Testis (tissue), 2 donors: ENCODE data around the gene APOD.
"Not testable (repeated sequence)": the region's sequence is repeated elsewhere in the genome, so short reads cannot be mapped to it uniquely, and the experiment has no call there.

ENCODE experiments used
- POLR2A ChIP-seq: fragments of 450-650 bp; IDR thresholded peaks from one replicate; pipeline ENCODE4 v1.6.1; 2017; ENCODE audit warnings: antibody characterized with exemption, mild to moderate bottlenecking, moderate library complexity
- TF ChIP-seq, protein P1 (sequence below), 3 experiments: fragments of 450-650 bp in 2 of 3; fragments of 200-600 bp in 1 of 3; sonication (generic) in 1 of 3; IDR thresholded peaks; one replicate each; pipeline ENCODE4 v1.5.1; 2016 to 2019; ENCODE audit warnings: antibody characterized with exemption in 3 of 3, mild to moderate bottlenecking in 2 of 3, moderate library complexity in 1 of 3

- not testable (repeated sequence) for TF ChIP-seq POLR2A
- TF ChIP-seq, protein P1, sequence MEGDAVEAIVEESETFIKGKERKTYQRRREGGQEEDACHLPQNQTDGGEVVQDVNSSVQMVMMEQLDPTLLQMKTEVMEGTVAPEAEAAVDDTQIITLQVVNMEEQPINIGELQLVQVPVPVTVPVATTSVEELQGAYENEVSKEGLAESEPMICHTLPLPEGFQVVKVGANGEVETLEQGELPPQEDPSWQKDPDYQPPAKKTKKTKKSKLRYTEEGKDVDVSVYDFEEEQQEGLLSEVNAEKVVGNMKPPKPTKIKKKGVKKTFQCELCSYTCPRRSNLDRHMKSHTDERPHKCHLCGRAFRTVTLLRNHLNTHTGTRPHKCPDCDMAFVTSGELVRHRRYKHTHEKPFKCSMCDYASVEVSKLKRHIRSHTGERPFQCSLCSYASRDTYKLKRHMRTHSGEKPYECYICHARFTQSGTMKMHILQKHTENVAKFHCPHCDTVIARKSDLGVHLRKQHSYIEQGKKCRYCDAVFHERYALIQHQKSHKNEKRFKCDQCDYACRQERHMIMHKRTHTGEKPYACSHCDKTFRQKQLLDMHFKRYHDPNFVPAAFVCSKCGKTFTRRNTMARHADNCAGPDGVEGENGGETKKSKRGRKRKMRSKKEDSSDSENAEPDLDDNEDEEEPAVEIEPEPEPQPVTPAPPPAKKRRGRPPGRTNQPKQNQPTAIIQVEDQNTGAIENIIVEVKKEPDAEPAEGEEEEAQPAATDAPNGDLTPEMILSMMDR (IDR thresholded peaks at IDR 0.05), result not testable (repeated sequence)
Observed at GRCh38 chr3:195623217-195623965, 39.7 kb upstream of the APOD start.
